Fibroblast of peridontal ligament (primary cell): Measurements from ENCODE around the gene PDZD8.
"Not testable (repeated sequence)": the region's sequence is repeated elsewhere in the genome, so short reads cannot be mapped to it uniquely, and the experiment has no call there.

Experiments used
- DNase-seq: peaks from one replicate; pipeline ENCODE4 v3.0.0-alpha.2; 2010; ENCODE audit errors: extremely low read depth

The PDZD8 gene

DNA sequence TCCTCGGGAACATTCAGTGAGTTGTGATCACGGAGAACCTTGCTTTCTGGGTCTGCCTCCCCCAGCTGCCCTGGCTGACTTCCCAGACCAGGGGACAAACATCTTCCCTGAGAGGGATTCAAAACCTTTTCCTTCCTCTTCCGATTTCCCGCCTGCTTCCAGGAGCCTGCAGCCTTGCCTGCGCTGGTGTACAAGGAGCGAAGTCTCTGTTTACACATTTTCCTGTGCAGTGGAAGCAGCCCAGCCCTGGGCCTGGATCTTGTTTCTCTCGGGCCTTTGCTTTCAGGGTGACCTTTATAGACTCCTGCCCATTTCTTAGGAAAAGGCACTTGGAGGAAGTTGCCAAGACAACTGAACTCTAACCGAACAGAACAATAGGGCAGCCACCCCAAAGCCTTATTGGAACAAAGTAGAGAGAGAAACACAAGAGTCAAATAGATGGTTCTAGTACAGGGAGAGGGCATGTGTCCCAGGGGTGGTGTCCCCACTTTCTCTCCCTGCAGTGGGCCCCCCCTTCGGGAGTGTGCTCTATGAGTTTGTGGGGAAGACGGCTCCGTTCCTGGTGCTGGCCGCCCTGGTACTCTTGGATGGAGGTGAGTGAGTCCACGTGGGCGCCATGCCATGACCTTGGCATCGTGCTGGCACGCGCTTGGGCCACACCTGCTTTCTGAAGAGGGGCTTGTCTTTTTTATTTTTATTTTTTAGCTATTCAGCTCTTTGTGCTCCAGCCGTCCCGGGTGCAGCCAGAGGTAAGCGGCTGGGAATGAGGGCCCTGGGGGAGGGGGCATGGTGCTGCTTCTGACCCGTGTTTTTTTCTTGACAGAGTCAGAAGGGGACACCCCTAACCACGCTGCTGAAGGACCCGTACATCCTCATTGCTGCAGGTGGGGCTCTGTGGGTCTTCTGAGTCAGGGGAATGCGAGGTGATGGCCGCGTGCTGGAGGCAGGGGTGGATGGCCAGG lies 120.2 kb downstream of the PDZD8 start:
- DNase-seq = no peak

DNA sequence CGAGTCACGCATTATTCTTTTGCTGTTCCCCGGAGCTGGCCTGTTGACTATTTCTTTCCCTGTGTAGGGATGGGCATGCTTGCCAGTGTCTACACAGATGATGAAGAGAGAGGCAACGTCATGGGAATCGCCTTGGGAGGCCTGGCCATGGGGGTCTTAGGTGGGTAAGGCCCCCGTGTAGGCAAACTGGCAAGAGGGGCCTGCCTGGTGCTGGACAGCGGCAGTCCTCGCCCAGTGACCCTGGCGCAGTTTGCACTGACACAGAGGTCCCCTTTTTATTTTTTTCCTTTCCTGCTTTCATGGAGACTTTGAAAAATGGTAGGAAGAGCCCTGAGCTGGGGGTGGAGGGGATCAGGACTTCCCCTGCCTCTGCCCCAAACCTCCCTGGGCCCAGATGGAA lies 120.9 kb downstream of the PDZD8 start:
- no peak for DNase-seq

DNA sequence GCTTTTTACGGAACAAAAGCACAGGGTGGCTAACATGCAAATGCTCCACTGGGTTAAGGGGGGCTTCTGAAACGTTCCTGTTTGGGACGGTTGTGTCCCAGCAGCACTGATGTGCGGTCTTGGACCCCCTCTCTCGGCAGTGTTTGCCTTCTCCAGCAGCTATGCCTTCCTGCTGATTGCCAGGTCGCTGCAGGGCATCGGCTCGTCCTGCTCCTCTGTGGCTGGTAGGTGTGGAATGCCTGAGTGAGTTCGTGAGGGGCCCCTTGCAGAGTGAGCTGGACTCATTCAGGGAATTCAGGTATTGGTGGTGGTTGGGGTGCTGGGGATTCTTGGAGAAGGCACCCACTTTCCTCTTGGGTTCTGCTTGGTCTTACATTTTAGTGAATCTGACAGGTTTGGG lies 121.3 kb downstream of the PDZD8 start:
- no peak for DNase-seq

DNA sequence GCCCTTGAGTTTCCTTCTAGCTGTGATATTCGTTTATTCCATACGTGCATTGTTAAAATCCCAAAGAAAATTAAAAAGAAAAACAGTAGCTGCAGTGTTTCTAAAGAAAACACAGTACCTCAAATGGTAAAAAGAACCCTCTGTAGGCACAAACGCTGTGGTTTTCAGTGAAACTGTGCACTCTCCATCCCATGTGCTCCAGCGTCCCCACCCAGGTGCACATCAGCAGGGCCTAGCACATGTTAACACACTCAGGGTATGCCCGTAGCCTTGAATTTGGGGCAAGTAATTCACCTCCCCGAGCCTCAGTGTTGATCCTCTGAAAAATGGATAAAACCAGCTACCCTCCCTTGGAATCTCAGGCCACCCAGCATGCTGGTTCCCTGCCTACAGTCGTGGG lies 124.8 kb downstream of the PDZD8 start:
- DNase-seq = no peak

DNA sequence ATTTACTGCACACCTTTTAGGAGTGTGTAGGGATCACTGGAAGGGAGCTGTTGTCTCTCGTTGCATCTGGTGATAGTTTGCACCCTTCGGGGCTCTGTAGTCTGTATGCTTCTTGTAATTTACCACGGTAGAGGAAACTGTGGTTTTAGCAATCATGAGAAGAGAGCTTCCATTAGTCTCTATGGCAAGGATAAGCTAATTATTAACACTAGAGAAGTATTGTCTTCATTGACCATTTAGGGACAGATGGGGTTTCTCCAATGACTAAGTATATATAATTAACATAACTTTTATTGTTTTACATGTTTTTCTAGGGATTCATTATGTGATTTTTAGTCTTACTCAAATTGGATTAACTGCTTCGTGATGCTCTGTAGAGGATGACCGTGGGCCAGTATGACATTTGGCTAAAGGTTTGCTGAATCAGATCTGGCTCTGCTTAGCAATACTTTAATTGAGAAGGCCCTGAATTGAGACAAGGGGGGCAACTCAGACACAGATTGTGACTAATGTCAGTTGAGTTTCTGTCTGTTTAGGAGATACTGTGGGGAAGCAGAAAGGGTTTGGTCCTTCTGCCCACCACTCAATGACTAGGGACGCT lies 125.6 kb downstream of the PDZD8 start:
- no peak for DNase-seq

DNA sequence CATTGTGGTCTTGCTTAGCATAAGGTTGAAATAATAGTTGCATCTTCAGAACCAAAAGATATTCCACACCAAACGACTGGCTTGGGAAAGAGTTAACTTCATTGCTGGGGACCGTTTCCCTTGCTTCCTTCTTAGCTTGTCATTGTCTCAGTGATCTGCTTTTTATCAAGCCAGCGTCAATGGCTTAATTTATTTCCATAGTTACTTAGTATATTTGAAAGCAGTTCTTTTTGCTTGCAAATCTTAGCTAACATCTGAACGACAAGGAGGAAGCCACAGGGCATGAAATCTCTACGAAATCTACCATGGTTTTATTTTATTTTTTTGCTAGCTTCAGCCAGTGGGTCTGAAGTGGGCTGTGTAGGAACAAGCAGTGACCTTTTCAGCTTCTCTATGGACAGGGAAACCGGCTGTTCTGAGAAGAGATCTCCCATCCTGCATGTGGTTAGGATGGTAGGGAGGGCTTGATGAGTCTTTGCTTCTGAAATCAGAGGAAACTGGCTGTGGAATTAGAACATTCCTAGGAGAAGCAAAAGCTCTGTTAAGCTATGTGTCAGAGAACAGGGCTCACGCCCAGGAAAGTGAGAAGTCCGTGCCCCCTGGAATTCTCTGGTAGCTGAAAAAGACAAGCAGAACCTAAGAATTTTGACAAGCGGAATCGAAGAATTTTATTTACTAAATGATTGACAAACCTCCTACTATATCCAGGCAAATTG lies 126.3 kb downstream of the PDZD8 start:
- DNase-seq = peak; percentile 5

DNA sequence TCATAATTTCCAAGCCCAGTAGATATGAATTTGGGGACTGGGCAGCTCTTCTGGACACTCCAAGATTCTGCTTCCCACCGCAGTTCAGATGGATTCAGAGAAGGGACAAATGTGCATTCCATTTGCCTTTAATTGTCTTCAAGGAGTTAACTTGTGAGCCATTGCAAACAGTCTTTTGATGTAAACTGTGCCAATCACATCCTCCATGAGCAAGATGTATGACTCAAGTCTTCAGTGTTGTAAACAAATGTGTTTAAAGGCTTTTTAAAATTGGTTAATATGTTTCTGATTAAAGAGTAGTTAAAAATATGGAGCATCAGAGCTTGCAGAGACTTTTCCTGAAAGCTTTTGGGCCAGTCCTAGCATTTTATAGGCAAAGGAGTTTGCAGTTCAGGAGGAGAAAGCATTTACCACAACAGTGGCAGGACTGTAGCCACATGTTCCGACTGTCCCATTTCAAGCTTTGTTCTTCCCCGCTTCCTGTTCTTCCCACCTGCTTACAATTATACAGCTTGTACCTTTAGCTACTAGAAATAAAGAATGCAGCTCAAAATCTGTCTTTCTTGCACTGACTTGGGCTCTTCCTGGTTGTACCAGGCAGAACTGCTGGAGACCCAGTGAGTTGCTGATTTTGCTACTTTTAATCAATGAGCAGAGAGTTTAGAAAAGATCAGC lies 128.1 kb downstream of the PDZD8 start:
- peak; percentile 32 for DNase-seq

DNA sequence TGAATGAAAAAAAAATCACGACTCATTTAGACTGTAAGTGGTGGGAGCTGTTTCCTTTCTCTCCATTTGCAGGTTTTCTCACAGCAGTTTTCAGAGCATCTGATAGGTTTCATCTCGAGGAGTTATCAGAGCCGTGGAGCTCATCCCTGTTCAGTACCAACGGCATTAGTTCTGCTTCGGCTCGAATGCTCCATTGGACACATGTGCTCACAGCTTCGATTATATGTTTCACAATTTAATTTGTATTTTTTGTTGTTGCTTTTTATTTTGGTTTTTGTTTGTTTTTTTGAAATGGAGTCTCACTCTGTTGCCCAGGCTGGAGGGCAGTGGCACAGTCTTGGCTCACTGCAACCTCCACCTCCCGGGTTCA lies 132.8 kb downstream of the PDZD8 start:
- no peak for DNase-seq

DNA sequence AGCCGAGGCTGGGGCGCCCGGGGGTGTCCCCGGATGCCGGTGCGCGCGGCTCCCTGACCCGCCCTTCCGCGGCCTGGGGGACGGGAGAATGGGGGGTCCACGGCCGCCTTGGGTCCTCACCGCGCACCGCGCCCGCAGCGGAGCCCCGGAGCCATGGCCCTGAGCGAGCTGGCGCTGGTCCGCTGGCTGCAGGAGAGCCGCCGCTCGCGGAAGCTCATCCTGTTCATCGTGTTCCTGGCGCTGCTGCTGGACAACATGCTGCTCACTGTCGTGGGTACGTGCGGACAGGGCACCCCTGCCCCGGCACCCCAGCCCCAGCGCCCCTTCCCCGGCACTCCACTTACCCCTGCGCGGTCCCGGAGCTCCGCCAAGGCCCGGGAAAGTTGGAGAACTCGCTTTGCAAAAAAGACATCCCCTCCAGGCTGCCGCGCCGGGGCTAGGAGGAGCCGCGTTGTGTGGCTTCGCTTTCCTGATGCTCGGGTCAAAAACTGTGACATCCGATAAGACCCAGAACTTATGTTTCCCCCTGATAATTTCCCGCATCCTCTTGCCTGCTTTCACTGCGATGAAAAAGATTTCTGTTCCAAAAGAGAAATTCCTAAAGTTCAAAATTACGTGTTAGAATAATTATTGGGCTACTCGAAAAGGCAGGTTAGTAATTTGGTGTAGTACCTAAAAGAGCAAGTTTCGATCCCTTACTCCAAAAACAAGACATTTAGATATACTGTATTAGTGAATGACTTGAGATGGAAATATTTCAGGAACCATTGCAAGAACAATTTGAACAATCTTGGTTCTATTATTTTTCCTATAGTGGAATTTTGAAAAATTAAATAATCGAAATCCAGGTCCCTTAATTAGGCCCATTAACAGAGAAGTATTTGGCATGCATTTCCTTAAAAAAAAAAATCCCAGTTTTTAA lies 133.4 kb downstream of the PDZD8 start:
- no peak for DNase-seq

DNA sequence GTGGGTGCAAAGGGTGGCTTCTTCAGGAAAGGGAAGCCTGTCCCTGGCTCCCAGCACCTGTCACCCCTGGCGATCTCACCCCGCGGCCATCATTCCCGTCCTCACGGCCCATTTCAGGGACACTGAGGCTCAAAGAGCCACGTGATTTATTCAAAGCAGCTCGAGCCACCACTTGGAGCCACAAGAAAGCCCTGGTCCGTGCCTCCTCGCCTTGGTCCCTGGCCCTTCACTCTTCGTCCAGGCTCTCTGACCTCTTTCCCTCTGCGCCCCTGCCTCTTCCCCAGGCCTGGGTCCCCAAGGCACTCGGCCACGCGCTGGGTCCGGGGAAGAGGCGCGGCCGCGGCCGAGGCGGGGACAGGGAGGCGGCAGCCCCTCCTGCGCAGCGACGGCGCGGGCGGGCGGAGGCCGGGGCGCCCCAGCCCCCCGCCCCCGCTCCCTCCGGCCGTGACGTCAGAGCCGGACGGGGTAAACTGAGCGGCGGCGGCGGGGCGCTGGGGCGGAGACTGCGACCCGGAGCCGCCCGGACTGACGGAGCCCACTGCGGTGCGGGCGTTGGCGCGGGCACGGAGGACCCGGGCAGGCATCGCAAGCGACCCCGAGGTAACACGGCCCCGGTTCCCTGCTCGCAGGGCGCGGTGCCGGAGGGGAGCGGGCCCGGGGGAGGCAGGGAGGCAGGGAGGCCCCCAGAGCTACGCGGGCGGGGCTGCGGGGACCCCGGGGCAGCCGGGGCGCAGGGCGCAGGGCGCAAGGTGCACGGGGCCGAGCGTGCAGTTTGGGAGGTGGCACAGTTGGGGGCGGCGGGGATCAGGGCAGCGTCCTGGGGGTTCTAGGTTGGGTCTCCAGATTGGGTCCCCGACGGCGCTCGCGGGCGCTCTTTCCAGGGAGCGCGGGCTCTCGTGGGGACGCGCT lies 134.4 kb downstream of the PDZD8 start, which contains the start of gene SLC18A2:
SLC18A2 (plus strand) TSS at position 494 of the 909 bp plus-strand sequence. CDS start 580 bp downstream, outside the sequence.
- no peak for DNase-seq

DNA sequence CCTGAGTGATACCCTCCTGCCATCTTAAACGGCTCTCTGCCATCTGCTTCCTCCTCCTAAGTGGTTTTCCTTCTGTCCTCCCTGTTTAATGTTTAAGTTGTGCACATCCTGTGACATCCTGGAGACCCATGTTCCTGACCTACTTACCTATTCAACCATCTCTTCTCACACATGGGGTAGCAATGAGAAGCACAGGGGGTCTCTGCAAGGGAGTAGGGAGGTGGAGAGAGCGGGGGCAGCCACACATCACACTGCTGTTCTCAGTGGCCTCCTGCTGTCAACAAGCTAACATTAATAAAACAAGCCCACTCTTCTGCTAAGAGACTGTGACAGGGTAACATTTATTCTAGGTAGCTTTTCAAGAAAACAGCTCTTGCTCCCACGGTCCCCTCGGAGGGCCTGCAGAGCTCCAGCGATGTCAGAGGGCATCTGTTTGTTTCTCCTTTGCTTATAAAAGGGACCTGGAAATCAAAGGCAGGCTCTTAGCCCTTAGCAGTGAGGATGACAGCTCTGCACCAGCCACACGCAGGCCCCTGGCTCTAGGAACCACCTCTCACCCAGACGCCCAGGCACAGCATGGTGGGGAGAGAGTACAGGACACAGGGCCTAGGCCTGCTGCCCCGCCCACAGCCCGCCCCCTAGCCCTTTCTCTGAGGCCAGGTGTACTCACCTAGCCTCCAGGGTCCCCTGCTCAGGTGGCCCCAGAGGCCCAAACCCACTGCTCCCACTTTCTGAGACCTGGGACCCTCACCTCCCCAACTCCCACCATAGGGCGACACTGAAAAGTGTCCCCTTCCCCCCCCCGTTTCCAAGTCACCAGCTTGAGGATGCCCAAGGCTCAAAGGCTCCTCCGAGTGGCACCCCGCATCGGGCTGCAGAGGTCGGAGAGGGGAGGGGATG lies 135.3 kb downstream of the PDZD8 start:
- DNase-seq = no peak

DNA sequence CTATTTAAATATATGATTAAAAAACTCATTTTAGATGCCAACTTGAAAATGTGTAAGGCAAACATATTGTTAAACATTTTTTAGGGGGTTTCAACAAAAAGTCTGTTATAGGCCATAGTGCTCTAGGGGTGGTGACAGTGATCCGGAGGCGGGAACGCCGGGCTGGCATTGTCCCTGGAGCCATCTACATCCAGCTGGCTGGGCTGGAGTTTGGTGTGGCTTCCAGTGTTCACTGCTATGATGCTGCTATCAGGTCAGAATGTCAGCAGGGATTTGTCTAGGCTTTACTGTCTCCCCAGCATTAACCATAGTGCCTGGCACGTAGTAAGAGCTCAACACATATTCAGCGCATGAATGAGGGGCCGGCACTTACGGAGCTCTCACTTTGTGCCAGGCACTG lies 136.2 kb downstream of the PDZD8 start:
- no peak for DNase-seq

DNA sequence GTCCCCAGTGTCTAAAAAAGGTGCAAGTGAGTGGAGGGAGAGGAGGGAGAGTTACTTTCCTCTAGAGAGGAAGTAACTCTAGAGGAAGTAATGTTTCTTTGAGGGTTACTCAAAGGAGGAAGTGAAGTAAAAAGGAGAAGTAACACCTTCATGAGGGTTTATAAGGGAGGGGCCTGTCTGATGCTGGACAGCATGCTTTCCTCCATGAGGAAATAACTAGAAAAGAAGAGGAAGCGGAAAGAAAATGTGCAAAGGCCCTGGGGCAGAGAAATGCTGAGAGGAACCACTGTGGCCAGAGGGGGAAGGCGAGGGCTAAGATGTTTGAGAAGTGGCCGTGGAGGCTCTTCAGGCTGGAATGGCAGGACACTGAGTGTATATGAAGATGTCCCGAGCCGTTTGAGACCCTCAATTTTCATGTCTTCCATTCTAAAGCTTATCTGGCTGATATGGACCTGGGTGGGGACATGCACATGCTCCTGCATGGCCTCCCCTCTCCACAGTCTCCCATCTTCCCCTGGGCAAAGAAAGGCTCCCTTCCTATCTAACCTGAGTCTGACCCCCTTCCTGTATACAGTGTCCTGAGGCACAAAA lies 137.7 kb downstream of the PDZD8 start:
- no peak for DNase-seq

DNA sequence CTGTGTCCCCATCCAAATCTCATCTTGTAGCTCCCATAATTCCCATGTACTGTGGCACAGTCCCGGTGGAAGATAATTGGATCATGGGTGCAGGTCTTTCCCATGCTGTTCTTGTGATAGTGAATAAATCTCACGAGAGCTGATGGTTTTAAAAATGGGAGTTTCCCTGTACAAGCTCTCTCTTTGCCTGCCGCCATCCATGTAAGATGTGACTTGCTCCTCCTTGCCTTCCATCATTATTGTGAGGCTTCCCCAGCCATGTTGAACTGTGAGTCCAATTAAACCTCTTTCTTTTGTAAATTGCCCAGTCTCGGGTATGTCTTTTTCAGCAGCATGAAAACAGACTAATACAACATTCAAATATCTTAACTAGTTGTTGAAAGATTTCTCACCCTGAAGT lies 145.1 kb downstream of the PDZD8 start:
- DNase-seq = not testable (repeated sequence)

DNA sequence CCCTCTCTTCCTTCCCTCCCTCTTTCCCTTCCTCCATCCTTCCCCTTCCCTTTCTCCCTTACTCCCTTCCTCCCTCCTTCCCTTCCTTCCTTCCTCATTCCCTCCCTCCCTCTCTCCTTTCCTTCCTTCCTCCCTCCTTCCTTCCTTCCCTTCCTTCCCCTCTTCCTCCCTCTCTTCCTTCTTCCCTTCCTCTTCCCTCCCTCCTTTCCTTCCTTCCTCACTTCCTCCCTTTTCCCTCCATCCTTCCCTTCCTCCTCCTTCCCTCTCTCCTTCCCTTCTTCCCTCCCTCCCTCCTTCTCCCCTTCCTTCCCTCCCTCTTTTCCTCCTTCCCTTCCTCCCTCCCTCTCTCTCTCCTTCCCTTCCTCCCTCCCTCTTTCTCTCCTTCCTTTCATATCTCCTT lies 147.0 kb downstream of the PDZD8 start:
- DNase-seq = no peak
